Stomach (tissue), 9 donors: ENCODE measurements around the gene WDR37. TPM values are rescaled to one million over a fixed set of nuclear protein-coding genes. Genes with fewer than 3 reads are reported as not detected.

ENCODE experiments used
- DNase-seq, 2 donors: peaks; one replicate each; pipeline versions ENCODE4 v3.0.0 to v3.0.0-alpha.2; 2013 to 2019
- H3K27ac ChIP-seq, 5 donors: fragments of 200-600 bp in 4 of 5; sonication (generic) in 4 of 5; one replicate each; pipeline ENCODE4 v1.5.1; 2013 to 2019; ENCODE audit warnings: mild to moderate bottlenecking in 1 of 5, moderate library complexity in 1 of 5
- H3K27me3 ChIP-seq, 3 donors: fragments of 200-600 bp; sonication (generic); one replicate each; pipeline ENCODE4 v1.5.1; 2017 to 2019; ENCODE audit warnings: mixed run types in 1 of 3
- H3K36me3 ChIP-seq, 4 donors: fragments of 200-600 bp; sonication (generic); 1 replicate in 3 of 4; 2 replicates in 1 of 4; pipeline ENCODE4 v1.5.1; 2016 to 2019
- H3K4me1 ChIP-seq, 4 donors: fragments of 200-600 bp; sonication (generic); one replicate each; pipeline ENCODE4 v1.5.1; 2016 to 2019
- H3K4me3 ChIP-seq, 4 donors: fragments of 200-600 bp; sonication (generic) in 3 of 4; one replicate each; pipeline ENCODE4 v1.5.1; 2016 to 2019; ENCODE audit warnings: mild to moderate bottlenecking in 1 of 4
- H3K9me3 ChIP-seq, 4 donors: fragments of 200-600 bp; sonication (generic); one replicate each; pipeline ENCODE4 v1.5.1; 2016 to 2019
- EP300 ChIP-seq: sonication (generic); formaldehyde crosslinking; IDR thresholded peaks from one replicate; pipeline ENCODE4 v1.6.1; 2017; ENCODE audit warnings: antibody characterized with exemption
- POLR2A ChIP-seq, 4 donors: fragments of 450-650 bp; IDR thresholded peaks; one replicate each; pipeline ENCODE4 v1.6.1; 2016; ENCODE audit warnings: antibody characterized with exemption in 4 of 4, control low read depth in 2 of 4, mild to moderate bottlenecking in 1 of 4, moderate library complexity in 1 of 4
- POLR2AphosphoS5 ChIP-seq, 3 donors: sonication (generic); formaldehyde crosslinking; IDR thresholded peaks; one replicate each; pipeline ENCODE4 v1.6.1; 2016; ENCODE audit warnings: antibody characterized with exemption in 3 of 3
- WGBS, 5 donors: extraction: QIAGEN DNeasy Blood & Tissue Kit in 3 of 5; methylation state at CpG; one replicate each; pipeline versions ENCODE4 v1.1.5 to v1.1.7; 2013 to 2018; 5-methylcytosine and 5-hydroxymethylcytosine counted together
- intact Hi-C: fragments of 100-400 bp; cut with DNase I; formaldehyde crosslinking; loops from one replicate; pipeline ENCODE4 v1.15.1; 2023; ENCODE audit warnings: low total_unique reads
- polyA plus RNA-seq, 3 donors: library from polyadenylated mRNA; stranded (reverse); fragments of 200-250 nt; gene quantifications; one replicate each; pipeline ENCODE4 v1.2.3, GENCODE V29; 2013
- total RNA-seq, 5 donors: library from RNA; depleted of rRNA; stranded (reverse); fragments of >200 nt; gene quantifications; one replicate each; pipeline versions ENCODE4 v1.1.0 to v1.2.3, GENCODE V29; 2014 to 2016
- TF ChIP-seq, protein P1 (sequence below), 7 experiments: fragments of 450-650 bp in 4 of 7; fragments of 200-600 bp in 3 of 7; sonication (generic) in 3 of 7; IDR thresholded peaks; one replicate each; pipeline ENCODE4 v1.5.1; 2016 to 2019; ENCODE audit warnings: antibody characterized with exemption in 7 of 7, control low read depth in 2 of 7, mild to moderate bottlenecking in 1 of 7
- donor health status: healthy with polysubstance abuse.
- donor health status: Bipolar disorder and iron deficiency.
- donor health status: healthy.

The WDR37 gene
- total and polyA plus RNA-seq, 8 donors = 5.3 to 165 (median 12.6) TPM

DNA sequence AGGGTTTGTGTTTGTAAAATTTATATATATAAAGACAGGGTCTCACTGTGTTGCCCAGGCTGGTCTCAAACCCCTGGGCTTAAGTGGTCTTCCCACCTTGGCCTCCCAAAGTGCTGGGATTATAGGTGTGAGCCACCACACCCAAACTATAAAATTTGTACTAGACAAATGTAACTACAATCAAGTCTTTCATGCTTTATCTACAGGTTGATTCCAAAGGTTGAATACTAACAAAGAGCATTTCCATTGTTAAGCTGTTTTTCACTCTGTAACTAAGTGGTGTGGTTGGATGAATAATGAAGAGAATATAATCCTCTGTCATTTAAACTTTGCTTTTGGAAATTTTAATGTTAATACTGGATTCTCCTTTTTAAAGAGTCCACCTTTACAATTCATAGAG lies 22.5 kb downstream of the WDR37 start:
- Histone ChIP-seq H3K27me3 (no peaks in the 10 kb centered on the region), H3K4me1 (no peaks in the 10 kb centered on the region), H3K27ac (peak overlapping the region in 1 of 5 donors; percentile 7), H3K36me3 (peaks cover 35 to 87% (median 83%) of the 10 kb centered on the region in 4 donors), H3K9me3 (no peaks in the 10 kb centered on the region), H3K4me3 (no peak overlapping the region)
- TF ChIP-seq EP300 (no peak), POLR2AphosphoS5 (IDR thresholded peaks at IDR 0.05) (no peak), POLR2A (IDR thresholded peaks at IDR 0.05) (no peak)
- TF ChIP-seq, protein P1, sequence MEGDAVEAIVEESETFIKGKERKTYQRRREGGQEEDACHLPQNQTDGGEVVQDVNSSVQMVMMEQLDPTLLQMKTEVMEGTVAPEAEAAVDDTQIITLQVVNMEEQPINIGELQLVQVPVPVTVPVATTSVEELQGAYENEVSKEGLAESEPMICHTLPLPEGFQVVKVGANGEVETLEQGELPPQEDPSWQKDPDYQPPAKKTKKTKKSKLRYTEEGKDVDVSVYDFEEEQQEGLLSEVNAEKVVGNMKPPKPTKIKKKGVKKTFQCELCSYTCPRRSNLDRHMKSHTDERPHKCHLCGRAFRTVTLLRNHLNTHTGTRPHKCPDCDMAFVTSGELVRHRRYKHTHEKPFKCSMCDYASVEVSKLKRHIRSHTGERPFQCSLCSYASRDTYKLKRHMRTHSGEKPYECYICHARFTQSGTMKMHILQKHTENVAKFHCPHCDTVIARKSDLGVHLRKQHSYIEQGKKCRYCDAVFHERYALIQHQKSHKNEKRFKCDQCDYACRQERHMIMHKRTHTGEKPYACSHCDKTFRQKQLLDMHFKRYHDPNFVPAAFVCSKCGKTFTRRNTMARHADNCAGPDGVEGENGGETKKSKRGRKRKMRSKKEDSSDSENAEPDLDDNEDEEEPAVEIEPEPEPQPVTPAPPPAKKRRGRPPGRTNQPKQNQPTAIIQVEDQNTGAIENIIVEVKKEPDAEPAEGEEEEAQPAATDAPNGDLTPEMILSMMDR (IDR thresholded peaks at IDR 0.05) = no peak
- DNase-seq = no peak
- intact Hi-C loops = no loop called here

- no peak for DNase-seq
- 93 to 96% (median 94%) methylated on average over 17 of the region's 17 CpGs for WGBS, 5 donors
- Histone ChIP-seq H3K9me3 (no peaks in the 10 kb centered on the region), H3K36me3 (peaks cover 67 to 100% (median 99%) of the 10 kb centered on the region in 4 donors), H3K27ac (no peak overlapping the region), H3K4me3 (no peak overlapping the region), H3K27me3 (no peaks in the 10 kb centered on the region), H3K4me1 (no peaks in the 10 kb centered on the region)
- intact Hi-C loops = no loop called here
- TF ChIP-seq, protein P1 (IDR thresholded peaks at IDR 0.05) = no peak
- TF ChIP-seq EP300 = no peak
- no peak for TF ChIP-seq POLR2AphosphoS5 (IDR thresholded peaks at IDR 0.05)
- TF ChIP-seq POLR2A (IDR thresholded peaks at IDR 0.05) = no peak
These were observed 27.4 kb downstream of the WDR37 start for GRCh38 chr10:1083581-1083980.

DNA sequence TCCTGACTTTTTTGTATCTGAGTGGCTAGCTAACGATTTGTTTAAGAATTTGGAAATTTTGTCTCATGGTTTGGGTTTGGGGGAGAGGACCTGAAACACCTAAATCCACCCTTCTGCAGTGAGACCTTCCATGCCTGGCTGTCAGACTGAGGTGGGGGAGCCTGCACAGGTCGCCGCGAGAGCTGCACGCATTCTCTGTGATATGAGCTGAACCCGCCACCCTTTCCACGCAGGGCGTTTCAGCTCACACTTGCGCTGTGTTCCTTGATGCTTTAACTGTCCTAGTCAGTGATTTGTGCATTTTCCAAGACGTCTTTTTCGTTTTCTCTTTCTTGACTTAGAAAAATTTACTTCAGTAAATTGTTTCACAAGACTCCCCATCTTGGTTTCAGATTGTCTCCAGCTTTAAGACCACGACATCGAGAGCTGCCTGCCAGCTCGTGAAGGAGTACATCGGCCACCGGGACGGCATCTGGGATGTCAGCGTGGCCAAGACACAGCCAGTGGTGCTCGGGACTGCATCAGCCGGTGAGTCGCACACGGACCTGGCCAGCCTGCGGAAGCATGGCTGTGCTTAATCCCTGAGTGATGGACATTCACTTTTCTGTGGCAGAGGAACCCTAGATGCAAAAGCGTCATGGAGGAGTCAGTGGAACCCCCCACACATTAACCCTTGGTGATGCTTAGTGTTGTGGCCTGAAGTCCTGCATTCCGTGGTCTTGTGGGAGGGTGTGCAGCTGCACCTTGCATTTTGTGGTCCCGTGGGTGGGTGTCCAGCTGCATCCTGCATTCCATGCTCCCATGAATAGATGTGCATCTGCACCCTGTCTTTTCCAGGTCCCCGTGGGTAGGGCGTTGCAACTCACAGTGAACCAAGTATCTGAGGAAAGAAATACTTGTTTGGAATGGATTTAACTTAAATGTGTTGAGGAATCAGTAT lies 28.1 kb downstream of the WDR37 start:
- DNase-seq = no peak
- TF ChIP-seq, protein P1 (IDR thresholded peaks at IDR 0.05) = no peak
- TF ChIP-seq POLR2A (IDR thresholded peaks at IDR 0.05) (no peak), EP300 (no peak), POLR2AphosphoS5 (IDR thresholded peaks at IDR 0.05) (no peak)
- WGBS, 5 donors = 93 to 98% (median 96%) methylated on average over 28 of the region's 28 CpGs
- Histone ChIP-seq H3K27ac (no peak overlapping the region), H3K4me3 (no peak overlapping the region), H3K27me3 (no peaks in the 10 kb centered on the region), H3K36me3 (peaks cover 72 to 100% (median 99%) of the 10 kb centered on the region in 4 donors), H3K9me3 (no peaks in the 10 kb centered on the region), H3K4me1 (no peaks in the 10 kb centered on the region)
- intact Hi-C loops = no loop called here

DNA sequence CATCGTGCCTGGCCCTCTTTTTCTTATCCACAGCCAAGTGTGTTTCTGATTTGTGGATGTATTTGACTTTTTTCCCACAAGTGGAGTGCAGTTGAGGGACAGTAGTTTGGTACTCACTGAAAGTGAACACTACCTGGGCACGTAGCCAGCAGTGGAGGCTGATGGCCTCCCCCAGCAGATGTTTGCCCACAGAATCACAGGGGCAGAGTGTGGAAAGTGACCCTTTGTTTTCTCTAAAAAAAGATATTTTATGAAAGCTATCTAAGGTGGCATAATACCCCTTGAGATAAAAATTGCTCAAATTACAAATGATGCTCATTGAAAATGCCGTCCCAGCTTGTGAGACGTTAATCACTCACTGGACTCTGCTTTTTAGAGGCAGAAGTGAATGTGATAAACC lies 29.1 kb downstream of the WDR37 start:
- DNase-seq = no peak
- TF ChIP-seq EP300 (no peak), POLR2A (IDR thresholded peaks at IDR 0.05) (no peak), POLR2AphosphoS5 (IDR thresholded peaks at IDR 0.05) (no peak)
- TF ChIP-seq, protein P1 (IDR thresholded peaks at IDR 0.05) = no peak
- Histone ChIP-seq H3K4me3 (no peak overlapping the region), H3K4me1 (no peaks in the 10 kb centered on the region), H3K27me3 (no peaks in the 10 kb centered on the region), H3K36me3 (peaks cover 71 to 100% (median 99%) of the 10 kb centered on the region in 4 donors), H3K9me3 (no peaks in the 10 kb centered on the region), H3K27ac (no peak overlapping the region)
- intact Hi-C loops = no loop called here
- WGBS, 5 donors = 80 to 91% (median 89%) methylated on average over 4 of the region's 4 CpGs
